ENCODE measurements around the gene IRF1.
A peak's percentile ranks its signal among the peaks of the same experiment; 100 is the strongest.
"Not testable (repeated sequence)": the region's sequence is repeated elsewhere in the genome, so short reads cannot be mapped to it uniquely, and the experiment has no call there.

IRF1 gene

DNA sequence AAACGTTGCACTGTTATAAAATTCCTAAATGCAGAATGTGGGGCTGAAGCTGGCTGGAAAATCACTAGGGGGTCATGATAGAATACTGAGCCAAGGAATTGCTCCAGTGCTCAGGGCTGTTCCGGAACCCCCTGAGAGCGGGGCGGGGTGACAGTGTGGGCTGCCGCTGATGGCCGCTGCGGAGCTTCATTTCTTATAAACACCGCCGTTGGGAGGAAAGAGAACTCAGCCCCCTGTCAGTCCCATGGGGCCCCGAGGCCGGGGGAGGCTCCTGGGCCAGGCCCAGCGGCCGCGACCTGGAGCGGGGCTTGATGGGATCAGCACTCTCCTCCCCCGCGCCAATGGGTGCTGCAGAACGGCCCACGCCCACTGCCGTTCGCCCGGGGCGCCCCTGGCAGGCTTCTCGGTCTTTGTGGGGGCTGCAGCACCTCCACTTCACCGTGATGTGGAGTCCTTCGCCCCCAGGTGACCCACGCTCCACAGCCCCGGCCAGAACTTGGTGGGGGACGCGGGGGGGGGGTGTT lies 5.2 kb upstream of the IRF1 start:
- Mint-ChIP-seq H3K4me3 (peak overlapping the region; percentile 85), H3K4me1 (peaks cover 70% of the 10 kb centered on the region), H3K36me3 (no peaks in the 10 kb centered on the region), H3K9me3 (no peaks in the 10 kb centered on the region), H3K27ac (peak overlapping the region; percentile 99), H3K27me3 (no peaks in the 10 kb centered on the region)

GRCh38 chr5:132493821-132494220 lies 3.2 kb upstream of the IRF1 start:
- peak overlapping the region; percentile 99 for H3K27ac Mint-ChIP-seq
- peak overlapping the region; percentile 85 for H3K4me3 Mint-ChIP-seq
- no peaks in the 10 kb centered on the region for H3K27me3 Mint-ChIP-seq
- peaks cover 12% of the 10 kb centered on the region for H3K36me3 Mint-ChIP-seq
- H3K4me1 Mint-ChIP-seq = peaks cover 51% of the 10 kb centered on the region
- no peaks in the 10 kb centered on the region for H3K9me3 Mint-ChIP-seq

- H3K9me3 Mint-ChIP-seq = no peaks in the 10 kb centered on the region
- no peaks in the 10 kb centered on the region for H3K27me3 Mint-ChIP-seq
- peak overlapping the region; percentile 99 for H3K27ac Mint-ChIP-seq
- H3K4me1 Mint-ChIP-seq = peaks cover 48% of the 10 kb centered on the region
- peaks cover 17% of the 10 kb centered on the region for H3K36me3 Mint-ChIP-seq
- peak overlapping the region; percentile 85 for H3K4me3 Mint-ChIP-seq
Observed at GRCh38 chr5:132493241-132493640, 2.7 kb upstream of the IRF1 start.

GRCh38 chr5:132492386-132493125 lies 2.0 kb upstream of the IRF1 start:
- Mint-ChIP-seq H3K4me3 (peak overlapping the region; percentile 90), H3K27me3 (no peaks in the 10 kb centered on the region), H3K27ac (peak overlapping the region; percentile 99), H3K9me3 (no peaks in the 10 kb centered on the region), H3K36me3 (peaks cover 24% of the 10 kb centered on the region), H3K4me1 (peaks cover 51% of the 10 kb centered on the region)

- H3K9me3 Mint-ChIP-seq = no peaks in the 10 kb centered on the region
- H3K36me3 Mint-ChIP-seq = peaks cover 31% of the 10 kb centered on the region
- peak overlapping the region; percentile 90 for H3K4me3 Mint-ChIP-seq
- H3K27me3 Mint-ChIP-seq = no peaks in the 10 kb centered on the region
- peak overlapping the region; percentile 99 for H3K27ac Mint-ChIP-seq
- H3K4me1 Mint-ChIP-seq = peaks cover 54% of the 10 kb centered on the region
Observed at GRCh38 chr5:132491368-132492364, 1.1 kb upstream of the IRF1 start.

DNA sequence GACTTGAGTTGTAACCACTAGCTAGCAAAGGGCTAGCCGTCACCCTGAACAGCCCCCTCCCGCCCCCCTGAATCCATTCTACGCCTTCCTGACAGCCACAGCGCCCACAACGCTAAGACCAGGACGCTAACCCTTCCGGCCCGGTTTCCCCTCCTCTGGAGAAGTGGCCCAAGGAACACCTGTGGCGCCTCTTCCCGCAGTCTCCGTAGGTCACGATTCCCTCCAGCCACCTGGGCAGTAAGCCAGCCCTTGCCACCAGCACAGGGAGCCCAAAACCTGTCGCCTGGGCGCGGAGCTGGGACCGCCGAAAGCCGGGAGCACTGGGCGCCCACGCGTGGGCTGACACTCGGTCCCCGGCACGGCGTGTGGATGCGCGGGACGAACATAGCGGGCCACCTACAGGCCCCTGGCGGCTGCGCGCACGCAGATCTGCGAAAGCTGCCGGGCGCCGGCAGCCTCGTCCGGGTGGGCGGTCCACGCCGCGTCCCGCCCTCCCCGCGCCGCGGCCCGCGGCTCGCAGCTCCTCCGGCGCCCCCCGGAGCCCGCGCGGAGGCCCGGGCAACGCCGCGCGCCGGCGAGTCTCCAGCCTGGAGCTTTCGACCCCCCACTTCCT lies 596 bp downstream of the IRF1 start:
- Mint-ChIP-seq H3K27me3 (no peaks in the 10 kb centered on the region), H3K9me3 (no peaks in the 10 kb centered on the region), H3K27ac (peak overlapping the region; percentile 97), H3K4me1 (peaks cover 64% of the 10 kb centered on the region), H3K36me3 (peaks cover 44% of the 10 kb centered on the region), H3K4me3 (peak overlapping the region; percentile 94)

- Mint-ChIP-seq H3K27me3 (no peaks in the 10 kb centered on the region), H3K27ac (peak overlapping the region; percentile 97), H3K4me3 (peak overlapping the region; percentile 94), H3K36me3 (peaks cover 49% of the 10 kb centered on the region), H3K9me3 (no peaks in the 10 kb centered on the region), H3K4me1 (peaks cover 65% of the 10 kb centered on the region)
Observed at GRCh38 chr5:132489051-132489770, 1.4 kb downstream of the IRF1 start.

DNA sequence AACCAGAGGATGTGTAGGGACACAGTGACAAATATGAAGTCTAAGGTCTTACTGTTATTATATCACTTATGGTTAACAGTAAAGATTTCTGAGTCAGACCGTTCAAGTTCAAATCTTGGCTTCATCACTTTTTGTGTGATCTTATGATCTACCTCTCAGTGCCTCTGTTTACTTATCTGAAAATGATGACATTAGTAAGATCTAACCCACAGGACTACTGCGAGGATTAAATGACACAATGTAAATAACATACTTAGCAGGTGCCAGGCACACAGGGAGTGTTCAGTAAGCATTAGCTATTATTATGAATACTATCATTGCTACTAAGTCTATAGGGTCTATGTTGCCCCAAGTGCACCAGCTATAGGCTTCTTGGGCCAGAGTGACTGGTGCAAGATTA lies 2.0 kb downstream of the IRF1 start:
- peak overlapping the region; percentile 94 for H3K4me3 Mint-ChIP-seq
- H3K36me3 Mint-ChIP-seq = peaks cover 55% of the 10 kb centered on the region
- peaks cover 65% of the 10 kb centered on the region for H3K4me1 Mint-ChIP-seq
- no peaks in the 10 kb centered on the region for H3K27me3 Mint-ChIP-seq
- no peaks in the 10 kb centered on the region for H3K9me3 Mint-ChIP-seq
- peak overlapping the region; percentile 97 for H3K27ac Mint-ChIP-seq

DNA sequence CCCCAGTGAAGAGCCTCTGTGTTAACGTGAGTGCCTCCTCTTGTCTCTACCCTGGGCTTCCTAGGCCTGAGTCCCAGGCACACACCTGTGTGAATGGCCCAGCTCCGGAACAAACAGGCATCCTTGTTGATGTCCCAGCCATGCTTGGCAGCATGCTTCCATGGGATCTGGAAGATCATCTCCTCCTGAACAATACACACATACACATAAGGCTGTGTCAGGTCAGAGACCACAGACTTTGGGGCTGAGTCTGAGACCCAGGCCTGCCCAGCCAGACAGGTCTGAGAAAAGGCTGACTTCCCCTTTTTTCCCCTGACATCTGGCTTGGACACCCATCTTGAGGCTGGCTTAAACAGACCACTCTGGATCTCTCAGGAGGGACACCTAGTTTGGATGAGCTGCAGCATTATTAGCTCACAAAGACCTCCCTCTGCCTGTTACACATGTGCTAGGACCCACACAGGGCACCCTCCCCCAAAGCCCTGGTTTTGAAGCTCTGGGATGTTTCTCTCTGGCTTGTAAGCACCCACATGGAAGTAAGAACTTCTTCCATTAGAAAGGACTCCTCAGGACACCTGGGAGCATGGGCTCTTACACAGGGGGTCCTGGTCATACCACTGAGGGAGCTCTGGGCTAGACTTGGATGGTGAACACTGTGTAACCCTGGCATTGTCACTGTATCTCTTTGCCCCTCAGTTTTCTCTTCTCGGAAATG lies 2.6 kb downstream of the IRF1 start:
- peaks cover 55% of the 10 kb centered on the region for H3K36me3 Mint-ChIP-seq
- H3K9me3 Mint-ChIP-seq = no peaks in the 10 kb centered on the region
- H3K4me1 Mint-ChIP-seq = peaks cover 59% of the 10 kb centered on the region

DNA sequence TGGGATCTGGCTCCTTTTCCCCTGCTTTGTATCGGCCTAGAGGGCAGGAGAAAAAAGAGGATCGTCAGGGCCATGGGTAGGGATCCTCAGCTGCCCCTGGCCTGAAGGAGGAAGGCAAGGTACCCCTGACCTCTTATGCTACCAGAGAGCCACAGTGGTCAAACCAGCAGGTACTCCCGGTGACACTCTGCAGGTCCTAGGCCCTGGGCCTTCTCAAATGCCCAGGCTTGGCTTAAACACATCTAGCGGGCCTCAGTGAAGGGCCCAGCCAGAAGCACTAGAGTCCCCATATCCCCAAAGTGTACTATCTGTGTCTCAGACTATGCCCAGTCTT lies 3.5 kb downstream of the IRF1 start:
- Mint-ChIP-seq H3K27me3 (no peaks in the 10 kb centered on the region), H3K36me3 (peaks cover 55% of the 10 kb centered on the region), H3K27ac (peak overlapping the region; percentile 97), H3K9me3 (no peaks in the 10 kb centered on the region), H3K4me1 (peaks cover 51% of the 10 kb centered on the region), H3K4me3 (peak overlapping the region; percentile 94)

More for the DNA sequence above, 2.6 kb downstream of the IRF1 start:
- peak overlapping the region; percentile 97 for H3K27ac Mint-ChIP-seq
- no peaks in the 10 kb centered on the region for H3K27me3 Mint-ChIP-seq
- peak overlapping the region; percentile 94 for H3K4me3 Mint-ChIP-seq

DNA sequence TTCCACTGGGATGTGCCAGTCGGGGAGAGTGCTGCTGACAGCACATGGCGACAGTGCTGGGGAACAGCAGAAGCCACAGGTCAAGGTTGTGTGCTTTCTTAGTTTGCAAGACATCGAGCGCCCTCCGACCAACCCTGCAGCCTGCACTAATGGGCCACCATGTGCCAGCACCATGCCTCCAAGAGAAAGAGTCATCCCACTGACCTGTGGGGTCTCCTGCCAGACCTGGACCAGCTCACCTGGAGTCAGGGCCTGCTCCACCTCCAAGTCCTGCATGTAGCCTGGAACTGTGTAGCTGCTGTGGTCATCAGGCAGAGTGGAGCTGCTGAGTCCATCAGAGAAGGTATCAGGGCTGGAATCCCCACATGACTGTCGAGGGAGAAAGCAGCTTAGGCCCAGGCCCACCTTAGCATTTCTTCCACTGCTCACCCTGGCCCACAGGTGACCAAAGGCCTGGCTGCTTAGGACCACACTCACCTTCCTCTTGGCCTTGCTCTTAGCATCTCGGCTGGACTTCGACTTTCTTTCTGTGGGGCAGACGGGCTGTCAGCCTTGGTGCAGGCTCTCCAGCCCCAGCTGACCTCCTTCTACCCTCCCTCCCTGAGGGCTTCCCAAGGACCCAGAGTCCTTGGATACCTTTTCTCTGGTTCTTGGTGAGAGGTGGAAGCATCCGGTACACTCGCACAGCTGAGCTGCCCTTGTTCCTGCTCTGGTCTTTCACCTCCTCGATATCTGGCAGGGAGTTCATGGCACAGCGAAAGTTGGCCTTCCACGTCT lies 4.1 kb downstream of the IRF1 start:
- peak overlapping the region; percentile 97 for H3K27ac Mint-ChIP-seq
- peaks cover 48% of the 10 kb centered on the region for H3K4me1 Mint-ChIP-seq
- no peaks in the 10 kb centered on the region for H3K27me3 Mint-ChIP-seq
- no peaks in the 10 kb centered on the region for H3K9me3 Mint-ChIP-seq
- H3K36me3 Mint-ChIP-seq = peaks cover 55% of the 10 kb centered on the region
- H3K4me3 Mint-ChIP-seq = peak overlapping the region; percentile 94

GRCh38 chr5:132485641-132486317 lies 4.8 kb downstream of the IRF1 start:
- Mint-ChIP-seq H3K4me3 (peak overlapping the region; percentile 94), H3K27ac (peak overlapping the region; percentile 97), H3K4me1 (peaks cover 52% of the 10 kb centered on the region), H3K27me3 (no peaks in the 10 kb centered on the region), H3K9me3 (no peaks in the 10 kb centered on the region), H3K36me3 (peaks cover 55% of the 10 kb centered on the region)

DNA sequence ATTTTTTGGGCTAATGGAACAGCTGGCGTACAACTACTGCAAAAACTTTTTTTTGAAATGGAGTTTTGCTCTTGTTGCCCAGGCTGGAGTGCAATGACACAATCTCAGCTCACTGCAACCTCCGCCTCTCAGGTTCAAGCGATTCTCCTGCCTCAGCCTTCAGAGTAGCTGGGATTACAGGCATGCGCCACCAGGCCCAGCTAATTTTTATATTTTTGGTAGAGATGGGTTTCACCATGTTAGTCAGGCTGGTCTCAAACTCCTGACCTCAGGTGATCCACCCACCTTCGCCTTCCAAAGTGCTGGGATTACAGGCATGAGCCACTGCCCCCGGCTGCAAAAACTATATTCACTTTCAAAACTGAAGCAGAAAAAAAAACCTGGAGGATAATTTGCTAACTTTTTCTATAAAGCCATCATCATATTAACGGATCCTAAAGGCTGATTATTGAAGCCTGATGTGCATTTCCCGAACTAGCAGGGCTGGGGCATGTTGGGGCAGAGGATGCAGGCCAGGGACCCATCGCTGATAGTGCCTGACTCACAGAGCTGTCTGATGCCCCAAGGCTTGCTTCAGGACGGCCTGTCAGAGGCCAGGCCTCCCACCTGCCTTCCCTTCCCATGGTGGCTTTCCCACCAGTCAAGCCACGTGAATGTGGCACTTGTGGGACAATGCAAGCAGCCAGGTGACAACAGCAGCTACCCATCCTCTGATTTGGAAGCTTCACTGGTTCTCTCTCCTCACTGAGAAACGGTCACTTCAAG lies 5.5 kb downstream of the IRF1 start:
- peaks cover 56% of the 10 kb centered on the region for H3K4me1 Mint-ChIP-seq
- peak overlapping the region; percentile 97 for H3K27ac Mint-ChIP-seq
- H3K9me3 Mint-ChIP-seq, H3K27me3 Mint-ChIP-seq: not testable (repeated sequence)
- peaks cover 55% of the 10 kb centered on the region for H3K36me3 Mint-ChIP-seq
- H3K4me3 Mint-ChIP-seq = peak overlapping the region; percentile 94
